WERI-Rb-1 (cell line): Measurements from ENCODE around the gene MROH2A.

Source experiments
- DNase-seq: peaks from one replicate; pipeline ENCODE4 v3.0.0-alpha.2; 2020
- H3K27ac ChIP-seq: fragments of 250-450 bp; sonication (Bioruptor Pico); 2 replicates; pipeline ENCODE4 v1.5.1; 2020; ENCODE audit warnings: mild to moderate bottlenecking, moderate library complexity
- H3K27me3 ChIP-seq: fragments of 250-450 bp; sonication (Bioruptor Pico); 2 replicates; pipeline ENCODE4 v1.5.1; 2021; ENCODE audit warnings: mild to moderate bottlenecking, low read depth, moderate library complexity; ENCODE audit not compliant: insufficient read depth, severe bottlenecking
- H3K36me3 ChIP-seq: fragments of 250-450 bp; sonication (Bioruptor Pico); 2 replicates; pipeline ENCODE4 v1.5.1; 2020; ENCODE audit warnings: mild to moderate bottlenecking, moderate library complexity
- H3K4me3 ChIP-seq: 2 replicates; pipeline ENCODE4 v1.5.1; 2011; ENCODE audit warnings: low read depth, mild to moderate bottlenecking, control low read depth, low read length
- H3K9me3 ChIP-seq: fragments of 250-450 bp; sonication (Bioruptor Pico); 2 replicates; pipeline ENCODE4 v1.5.1; 2021; ENCODE audit warnings: mild to moderate bottlenecking, moderate library complexity; ENCODE audit not compliant: severe bottlenecking
- TF ChIP-seq, protein P1 (sequence below): IDR thresholded peaks from 2 replicates; pipeline ENCODE4 v1.5.1; 2011; ENCODE audit warnings: low read depth, mild to moderate bottlenecking, control low read depth, inconsistent platforms, low read length

Gene MROH2A

DNA sequence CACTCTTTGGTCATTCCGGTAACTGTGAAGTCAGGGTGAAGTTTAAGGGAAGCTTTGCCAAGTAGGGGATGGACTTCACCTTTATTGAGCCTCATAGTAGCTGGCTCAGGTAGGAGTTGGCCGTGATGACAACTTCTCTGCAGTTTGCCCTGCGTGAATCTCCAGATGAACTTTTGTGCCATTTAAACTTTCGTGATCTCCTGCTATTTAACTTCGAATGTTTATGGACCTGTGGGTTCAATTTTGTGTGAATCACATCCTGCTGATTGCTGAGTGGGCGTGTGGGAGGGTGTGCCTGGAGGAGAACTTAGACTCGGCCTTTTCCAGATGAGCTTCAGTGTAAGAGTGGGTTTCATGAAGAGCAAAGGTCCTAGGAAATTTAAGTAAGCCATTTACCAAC, 13.9 kb upstream of the MROH2A start:
- Histone ChIP-seq H3K9me3 (no peaks in the 10 kb centered on the region), H3K4me3 (no peak overlapping the region), H3K36me3 (no peaks in the 10 kb centered on the region), H3K27ac (no peak overlapping the region), H3K27me3 (no peaks in the 10 kb centered on the region)
- DNase-seq: no peak
- TF ChIP-seq, protein P1, sequence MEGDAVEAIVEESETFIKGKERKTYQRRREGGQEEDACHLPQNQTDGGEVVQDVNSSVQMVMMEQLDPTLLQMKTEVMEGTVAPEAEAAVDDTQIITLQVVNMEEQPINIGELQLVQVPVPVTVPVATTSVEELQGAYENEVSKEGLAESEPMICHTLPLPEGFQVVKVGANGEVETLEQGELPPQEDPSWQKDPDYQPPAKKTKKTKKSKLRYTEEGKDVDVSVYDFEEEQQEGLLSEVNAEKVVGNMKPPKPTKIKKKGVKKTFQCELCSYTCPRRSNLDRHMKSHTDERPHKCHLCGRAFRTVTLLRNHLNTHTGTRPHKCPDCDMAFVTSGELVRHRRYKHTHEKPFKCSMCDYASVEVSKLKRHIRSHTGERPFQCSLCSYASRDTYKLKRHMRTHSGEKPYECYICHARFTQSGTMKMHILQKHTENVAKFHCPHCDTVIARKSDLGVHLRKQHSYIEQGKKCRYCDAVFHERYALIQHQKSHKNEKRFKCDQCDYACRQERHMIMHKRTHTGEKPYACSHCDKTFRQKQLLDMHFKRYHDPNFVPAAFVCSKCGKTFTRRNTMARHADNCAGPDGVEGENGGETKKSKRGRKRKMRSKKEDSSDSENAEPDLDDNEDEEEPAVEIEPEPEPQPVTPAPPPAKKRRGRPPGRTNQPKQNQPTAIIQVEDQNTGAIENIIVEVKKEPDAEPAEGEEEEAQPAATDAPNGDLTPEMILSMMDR: no peak

DNA sequence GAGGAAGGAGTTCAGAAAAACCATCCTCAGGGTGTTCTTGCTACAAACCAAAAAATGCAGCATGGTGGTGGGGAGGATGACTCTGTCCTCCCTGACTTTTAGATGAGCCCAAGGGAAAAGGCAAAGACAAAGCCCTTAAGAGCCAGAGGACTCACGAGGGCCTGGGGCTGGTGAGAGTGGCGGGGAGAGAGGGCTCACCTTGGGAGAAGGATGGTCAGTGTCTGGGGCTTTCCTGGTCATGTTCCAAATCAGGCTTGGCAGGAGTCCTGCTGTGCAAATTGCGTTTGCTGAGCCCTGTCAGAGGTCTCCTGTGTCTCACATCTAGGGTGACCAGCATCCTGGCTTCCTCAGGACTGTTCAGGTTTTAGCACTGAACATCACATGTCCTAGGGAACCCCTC, 13.4 kb upstream of the MROH2A start:
- no peak for DNase-seq
- no peak overlapping the region for H3K27ac ChIP-seq
- no peaks in the 10 kb centered on the region for H3K9me3 ChIP-seq
- H3K36me3 ChIP-seq: no peaks in the 10 kb centered on the region
- TF ChIP-seq, protein P1: no peak
- H3K27me3 ChIP-seq: no peaks in the 10 kb centered on the region
- H3K4me3 ChIP-seq: no peak overlapping the region

DNA sequence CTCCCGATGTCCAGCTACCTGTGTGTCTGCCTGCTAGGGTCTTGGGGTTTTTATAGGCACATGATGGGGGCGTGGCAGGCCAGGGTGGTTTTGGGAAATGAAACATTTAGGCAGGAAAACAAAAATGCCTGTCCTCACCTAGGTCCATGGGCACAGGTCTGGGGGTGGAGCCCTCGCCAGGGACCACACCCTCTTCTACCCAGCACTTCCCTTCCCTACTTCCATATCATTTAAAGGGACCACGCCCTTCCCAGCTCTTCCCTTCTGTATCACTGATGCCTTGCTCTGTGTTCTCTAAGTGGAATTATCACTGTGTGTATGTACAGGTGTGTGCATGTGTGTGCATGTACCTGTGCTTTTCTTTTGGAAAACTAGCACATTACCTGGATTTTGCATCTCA, 11.7 kb upstream of the MROH2A start:
- no peaks in the 10 kb centered on the region for H3K9me3 ChIP-seq
- H3K27ac ChIP-seq: no peak overlapping the region
- DNase-seq: no peak
- no peaks in the 10 kb centered on the region for H3K27me3 ChIP-seq
- no peaks in the 10 kb centered on the region for H3K36me3 ChIP-seq
- TF ChIP-seq, protein P1: no peak
- no peak overlapping the region for H3K4me3 ChIP-seq

DNA sequence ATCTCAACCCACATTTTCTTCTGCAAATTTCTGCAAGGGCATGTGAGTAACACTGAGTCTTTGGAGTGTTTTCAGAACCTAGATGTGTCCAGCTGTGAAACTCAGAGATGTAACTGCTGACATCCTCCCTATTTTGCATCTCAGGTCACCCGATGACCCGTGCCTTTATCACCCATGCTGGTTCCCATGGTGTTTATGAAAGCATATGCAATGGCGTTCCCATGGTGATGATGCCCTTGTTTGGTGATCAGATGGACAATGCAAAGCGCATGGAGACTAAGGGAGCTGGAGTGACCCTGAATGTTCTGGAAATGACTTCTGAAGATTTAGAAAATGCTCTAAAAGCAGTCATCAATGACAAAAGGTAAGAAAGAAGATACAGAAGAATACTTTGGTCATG, 10.1 kb upstream of the MROH2A start:
- H3K27ac ChIP-seq: no peak overlapping the region
- H3K27me3 ChIP-seq: no peaks in the 10 kb centered on the region
- H3K4me3 ChIP-seq: no peak overlapping the region
- TF ChIP-seq, protein P1: no peak
- no peaks in the 10 kb centered on the region for H3K9me3 ChIP-seq
- DNase-seq: no peak
- H3K36me3 ChIP-seq: no peaks in the 10 kb centered on the region

DNA sequence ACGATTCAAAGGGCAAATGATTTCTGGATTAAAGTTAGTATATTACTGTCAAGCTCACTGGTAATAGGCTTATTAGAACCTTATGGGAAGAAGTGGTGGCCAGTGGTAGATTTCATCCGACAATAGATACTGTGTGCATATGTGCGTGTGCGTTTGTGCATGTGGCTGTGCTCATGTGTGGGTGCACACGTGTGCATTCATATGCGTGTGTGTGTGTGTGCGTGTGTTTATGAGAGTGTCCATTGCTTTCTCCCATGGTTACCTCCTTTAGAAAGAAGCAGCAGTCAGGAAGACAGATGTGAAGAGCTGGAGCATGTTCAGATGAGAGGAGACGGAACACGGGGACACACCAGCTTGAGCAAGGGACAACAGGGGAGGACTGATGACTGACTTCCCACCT, 8.9 kb upstream of the MROH2A start:
- Histone ChIP-seq H3K36me3 (no peaks in the 10 kb centered on the region), H3K4me3 (no peak overlapping the region), H3K27ac (no peak overlapping the region), H3K27me3 (no peaks in the 10 kb centered on the region), H3K9me3 (no peaks in the 10 kb centered on the region)
- DNase-seq: no peak
- TF ChIP-seq, protein P1: no peak

DNA sequence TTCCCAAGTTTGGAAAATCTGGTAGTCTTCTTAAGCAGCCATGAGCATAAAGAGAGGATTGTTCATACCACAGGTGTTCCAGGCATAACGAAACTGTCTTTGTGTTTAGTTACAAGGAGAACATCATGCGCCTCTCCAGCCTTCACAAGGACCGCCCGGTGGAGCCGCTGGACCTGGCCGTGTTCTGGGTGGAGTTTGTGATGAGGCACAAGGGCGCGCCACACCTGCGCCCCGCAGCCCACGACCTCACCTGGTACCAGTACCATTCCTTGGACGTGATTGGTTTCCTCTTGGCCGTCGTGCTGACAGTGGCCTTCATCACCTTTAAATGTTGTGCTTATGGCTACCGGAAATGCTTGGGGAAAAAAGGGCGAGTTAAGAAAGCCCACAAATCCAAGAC, 6.0 kb upstream of the MROH2A start:
- TF ChIP-seq, protein P1: no peak
- Histone ChIP-seq H3K36me3 (no peaks in the 10 kb centered on the region), H3K27me3 (no peaks in the 10 kb centered on the region), H3K4me3 (no peak overlapping the region), H3K27ac (no peak overlapping the region), H3K9me3 (peaks cover 2% of the 10 kb centered on the region)
- no peak for DNase-seq
